Measurements from ENCODE around the gene AKT1S1. TPM values are rescaled to one million over a fixed set of nuclear protein-coding genes. Genes with fewer than 3 reads are reported as not detected.

The AKT1S1 gene
- total RNA-seq, 4 donors from 2014 or later = 5.5 to 20.3 (median 9.1) TPM

DNA sequence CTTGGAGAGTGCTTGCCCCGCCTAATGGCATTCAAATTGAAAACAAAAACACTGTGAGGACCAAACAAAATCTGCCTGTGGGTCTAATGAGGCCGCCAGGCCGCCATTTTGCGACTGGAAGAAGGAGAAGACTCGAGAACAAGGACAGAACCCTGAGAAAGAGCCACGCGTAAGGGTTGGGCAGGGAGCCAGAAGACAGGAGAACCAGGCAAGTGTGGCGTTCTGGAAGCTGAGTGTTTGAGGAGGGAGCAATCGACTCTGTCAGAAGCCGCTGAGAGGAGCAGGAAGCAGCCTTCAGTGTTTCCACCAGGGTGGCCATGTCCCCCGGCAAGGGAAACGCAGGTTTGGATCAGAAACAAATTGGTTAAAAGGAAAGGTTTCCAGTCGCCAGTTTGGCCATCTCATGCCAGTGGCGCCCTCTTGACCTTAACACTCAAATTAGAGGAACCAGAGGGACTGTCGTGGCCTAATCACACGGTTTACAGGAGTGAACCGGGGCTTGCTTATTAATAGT is 36.4 kb downstream of the AKT1S1 start:
- TF ChIP-seq, protein P1, sequence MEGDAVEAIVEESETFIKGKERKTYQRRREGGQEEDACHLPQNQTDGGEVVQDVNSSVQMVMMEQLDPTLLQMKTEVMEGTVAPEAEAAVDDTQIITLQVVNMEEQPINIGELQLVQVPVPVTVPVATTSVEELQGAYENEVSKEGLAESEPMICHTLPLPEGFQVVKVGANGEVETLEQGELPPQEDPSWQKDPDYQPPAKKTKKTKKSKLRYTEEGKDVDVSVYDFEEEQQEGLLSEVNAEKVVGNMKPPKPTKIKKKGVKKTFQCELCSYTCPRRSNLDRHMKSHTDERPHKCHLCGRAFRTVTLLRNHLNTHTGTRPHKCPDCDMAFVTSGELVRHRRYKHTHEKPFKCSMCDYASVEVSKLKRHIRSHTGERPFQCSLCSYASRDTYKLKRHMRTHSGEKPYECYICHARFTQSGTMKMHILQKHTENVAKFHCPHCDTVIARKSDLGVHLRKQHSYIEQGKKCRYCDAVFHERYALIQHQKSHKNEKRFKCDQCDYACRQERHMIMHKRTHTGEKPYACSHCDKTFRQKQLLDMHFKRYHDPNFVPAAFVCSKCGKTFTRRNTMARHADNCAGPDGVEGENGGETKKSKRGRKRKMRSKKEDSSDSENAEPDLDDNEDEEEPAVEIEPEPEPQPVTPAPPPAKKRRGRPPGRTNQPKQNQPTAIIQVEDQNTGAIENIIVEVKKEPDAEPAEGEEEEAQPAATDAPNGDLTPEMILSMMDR (IDR thresholded peaks at IDR 0.05; ENCODE audit: low read depth) = no peak

DNA sequence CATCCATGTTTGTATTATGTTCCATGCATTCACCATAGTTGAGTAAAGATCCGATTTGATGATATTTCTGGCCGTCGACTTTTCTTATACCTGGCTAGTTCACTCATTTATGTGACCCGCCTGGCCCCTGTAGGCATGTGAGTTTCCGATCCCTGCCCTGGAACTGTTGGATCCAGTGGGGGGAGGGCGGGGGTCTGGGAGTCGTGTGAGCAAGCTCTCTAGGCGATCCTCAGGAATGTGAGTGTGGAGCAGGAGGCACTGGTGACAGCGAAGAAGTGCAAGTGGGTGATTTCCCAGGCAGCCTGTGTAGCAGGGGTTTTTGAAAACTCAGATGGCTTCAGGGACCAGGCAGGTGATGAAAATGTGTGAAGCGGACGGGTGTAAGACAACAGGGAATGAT is 36.8 kb downstream of the AKT1S1 start:
- TF ChIP-seq, protein P1 (IDR thresholded peaks at IDR 0.05; ENCODE audit: low read depth) = no peak

DNA sequence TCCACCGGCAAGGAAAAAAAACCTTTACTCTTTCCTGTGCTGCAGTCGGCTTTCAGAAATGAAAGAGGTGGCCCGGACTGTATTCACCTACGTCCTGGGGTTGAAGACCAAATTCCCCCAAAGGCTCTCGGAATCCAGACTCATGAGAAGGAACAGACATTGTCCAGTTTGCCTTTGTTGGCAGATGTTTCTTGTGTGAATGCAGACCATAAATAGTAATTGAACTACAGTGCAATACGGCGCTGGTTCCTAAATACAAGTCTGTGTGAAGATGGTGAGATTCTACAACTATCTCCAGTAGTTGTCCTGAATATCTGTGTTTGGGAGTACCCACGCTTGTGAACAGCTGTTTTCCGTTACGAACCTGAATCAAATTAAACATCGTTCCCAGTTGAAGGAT is 37.4 kb downstream of the AKT1S1 start:
- TF ChIP-seq, protein P1 (IDR thresholded peaks at IDR 0.05; ENCODE audit: low read depth) = no peak

DNA sequence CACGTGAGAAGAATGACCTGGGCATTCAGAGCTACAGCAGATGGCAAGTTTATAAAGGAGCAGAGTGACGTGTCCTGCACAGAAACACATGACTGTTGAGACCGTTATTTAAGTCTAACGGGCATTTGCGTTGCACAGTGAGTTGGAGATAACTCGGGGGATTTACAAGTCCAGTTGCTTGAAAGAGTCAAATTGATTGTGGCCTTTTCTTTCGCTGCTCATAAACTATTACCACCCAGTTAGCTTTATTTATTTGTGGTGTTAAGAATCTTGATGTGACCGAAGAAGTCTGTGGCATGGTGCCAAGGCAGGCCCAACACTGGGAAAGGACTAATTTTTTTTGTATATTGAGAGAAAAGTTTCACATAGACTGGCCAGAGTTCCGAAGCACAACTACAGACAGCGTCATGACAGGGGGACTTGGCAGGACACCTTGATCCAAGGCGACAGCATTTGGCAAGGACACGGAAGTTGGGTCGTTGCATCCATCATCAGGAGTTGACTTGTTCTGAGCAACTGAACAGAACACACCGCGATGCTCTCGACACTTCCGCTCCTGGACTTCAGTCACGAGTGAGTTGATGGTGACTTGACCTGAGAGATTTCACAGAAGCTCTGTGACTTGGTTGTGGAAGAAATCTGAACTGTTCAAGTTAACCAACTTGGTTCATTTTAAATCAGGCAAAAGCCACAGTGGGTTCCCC is 38.1 kb downstream of the AKT1S1 start:
- TF ChIP-seq, protein P1 (IDR thresholded peaks at IDR 0.05; ENCODE audit: low read depth) = no peak

DNA sequence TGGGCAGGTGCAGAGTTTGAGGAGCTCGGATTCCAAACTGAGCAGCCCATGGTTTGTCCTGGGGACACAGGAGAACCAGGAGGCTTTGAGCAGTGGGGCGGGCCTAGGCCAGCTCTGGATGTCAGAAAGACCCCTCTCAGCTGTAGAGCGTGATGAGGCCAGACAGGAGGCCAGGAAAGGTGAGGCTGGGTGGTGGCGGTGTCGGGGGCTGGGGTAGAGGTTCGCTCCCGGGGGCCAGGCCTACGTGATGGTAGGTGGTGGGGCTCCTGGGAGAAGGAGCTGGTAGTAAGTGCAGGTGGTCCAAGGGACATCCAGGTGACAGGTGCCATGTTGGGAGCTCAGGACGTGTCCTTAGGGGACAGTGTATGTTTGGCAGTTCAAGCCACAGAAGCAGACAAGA is 39.7 kb downstream of the AKT1S1 start:
- TF ChIP-seq, protein P1 (IDR thresholded peaks at IDR 0.05; ENCODE audit: low read depth) = no peak

DNA sequence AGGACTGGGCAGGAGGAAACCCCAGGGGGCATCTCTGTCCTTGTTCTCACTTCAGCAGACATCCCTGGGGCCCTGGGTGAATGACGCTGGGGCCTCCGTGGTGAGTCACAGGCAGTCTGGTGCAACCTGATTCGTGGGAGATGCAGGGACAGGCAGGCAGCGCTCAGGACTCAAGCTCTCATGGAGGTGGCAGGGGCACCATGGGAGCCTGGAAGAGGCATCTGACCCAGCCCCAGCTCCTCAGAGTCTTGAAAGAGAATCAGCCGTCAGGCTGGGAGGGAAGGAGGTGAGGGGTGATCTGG is 40.2 kb downstream of the AKT1S1 start:
- TF ChIP-seq, protein P1 (IDR thresholded peaks at IDR 0.05; ENCODE audit: low read depth) = no peak

DNA sequence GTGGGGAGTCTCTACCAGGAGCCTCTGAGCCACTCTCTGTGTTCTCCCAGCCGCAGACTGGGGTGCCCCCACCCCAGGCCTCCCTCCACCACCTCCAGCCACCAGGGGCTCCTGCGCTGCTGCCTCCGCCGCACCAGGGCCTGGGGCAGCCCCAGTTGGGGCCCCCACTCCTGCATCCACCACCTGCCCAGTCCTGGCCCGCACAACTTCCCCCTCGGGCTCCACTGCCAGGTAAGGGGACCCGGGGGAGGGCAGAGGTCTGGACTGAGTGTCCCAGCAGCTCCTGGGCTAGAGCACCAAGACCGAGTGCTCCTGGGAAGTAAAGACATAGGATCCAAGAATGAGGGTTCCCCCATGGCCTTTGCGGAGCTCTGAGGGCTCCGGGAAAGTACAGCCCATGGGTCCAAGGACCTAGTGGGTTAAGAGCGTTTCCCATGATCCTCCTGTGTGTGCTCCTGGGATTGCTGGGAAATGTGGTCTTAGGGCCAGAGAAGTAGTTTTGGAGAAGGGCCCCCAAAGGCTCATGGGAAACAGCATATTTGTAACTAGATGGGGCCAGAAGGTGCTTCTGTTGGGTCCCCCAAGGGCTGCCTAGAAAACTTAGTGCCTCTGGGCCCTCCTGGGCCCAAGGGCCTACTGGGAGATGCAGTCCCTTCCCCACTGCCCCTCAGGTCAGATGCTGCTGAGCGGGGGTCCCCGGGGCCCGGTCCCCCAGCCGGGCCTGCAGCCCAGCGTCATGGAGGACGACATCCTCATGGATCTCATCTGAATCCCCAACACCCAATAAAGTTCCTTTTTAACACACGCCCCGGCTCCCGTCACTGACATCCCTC is 40.8 kb downstream of the AKT1S1 start:
- TF ChIP-seq, protein P1 (IDR thresholded peaks at IDR 0.05; ENCODE audit: low read depth) = no peak
